Hindlimb muscle (tissue), 1 donor: ENCODE data around the gene CFAP65. TPM values are rescaled to one million over a fixed set of nuclear protein-coding genes. Genes with fewer than 3 reads are reported as not detected.

Experiments used
- DNase-seq: peaks from one replicate; pipeline ENCODE4 v3.0.0-alpha.2; 2013
- polyA plus RNA-seq: library from polyadenylated mRNA; unstranded; fragments of 120-200 nt; gene quantifications from one replicate; pipeline ENCODE4 v1.2.1, GENCODE V29; 2013; ENCODE audit not compliant: insufficient read length

The CFAP65 gene
- polyA plus RNA-seq, 1 donor = not detected

- no peak for DNase-seq
These were observed 18.7 kb upstream of the CFAP65 start for GRCh38 chr2:219059725-219060682.

- DNase-seq = no peak
These were observed 18.0 kb upstream of the CFAP65 start for GRCh38 chr2:219059375-219059724.

- no peak for DNase-seq
These were observed 17.4 kb upstream of the CFAP65 start for GRCh38 chr2:219058541-219059374.

GRCh38 chr2:219057709-219058540 is 16.6 kb upstream of the CFAP65 start:
- DNase-seq = peak; percentile 57

- DNase-seq = no peak
These were observed 15.8 kb upstream of the CFAP65 start for GRCh38 chr2:219056896-219057708.

- DNase-seq = no peak
These were observed 15.0 kb upstream of the CFAP65 start for GRCh38 chr2:219056176-219056895.

- no peak for DNase-seq
These were observed 13.9 kb upstream of the CFAP65 start for GRCh38 chr2:219054956-219055903.

GRCh38 chr2:219049282-219049681 is 8.0 kb upstream of the CFAP65 start:
- DNase-seq = no peak

- peak; percentile 62 for DNase-seq
These were observed 4.7 kb upstream of the CFAP65 start for GRCh38 chr2:219045937-219046550.

GRCh38 chr2:219042750-219043149 is 1.4 kb upstream of the CFAP65 start:
- DNase-seq = no peak

- DNase-seq = no peak
These were observed 841 bp upstream of the CFAP65 start for GRCh38 chr2:219042157-219042556.

GRCh38 chr2:219038600-219038999 is 2.7 kb downstream of the CFAP65 start:
- no peak for DNase-seq

- no peak for DNase-seq
These were observed 3.4 kb downstream of the CFAP65 start for GRCh38 chr2:219037783-219038499.

- DNase-seq = no peak
These were observed 5.4 kb downstream of the CFAP65 start for GRCh38 chr2:219035942-219036341.

- DNase-seq = no peak
These were observed 6.5 kb downstream of the CFAP65 start for GRCh38 chr2:219034823-219035222.

GRCh38 chr2:219032051-219032745 is 9.1 kb downstream of the CFAP65 start:
- no peak for DNase-seq

- no peak for DNase-seq
These were observed 10.1 kb downstream of the CFAP65 start for GRCh38 chr2:219031005-219031738.
